ENCODE measurements around the gene UBASH3B. TPM values are rescaled to one million over a fixed set of nuclear protein-coding genes. Genes with fewer than 3 reads are reported as not detected.
A peak's percentile ranks its signal among the peaks of the same experiment; 100 is the strongest.

Gene UBASH3B
- polyA plus RNA-seq, 5 donors = 4.3 to 6.0 (median 4.5) TPM

DNA sequence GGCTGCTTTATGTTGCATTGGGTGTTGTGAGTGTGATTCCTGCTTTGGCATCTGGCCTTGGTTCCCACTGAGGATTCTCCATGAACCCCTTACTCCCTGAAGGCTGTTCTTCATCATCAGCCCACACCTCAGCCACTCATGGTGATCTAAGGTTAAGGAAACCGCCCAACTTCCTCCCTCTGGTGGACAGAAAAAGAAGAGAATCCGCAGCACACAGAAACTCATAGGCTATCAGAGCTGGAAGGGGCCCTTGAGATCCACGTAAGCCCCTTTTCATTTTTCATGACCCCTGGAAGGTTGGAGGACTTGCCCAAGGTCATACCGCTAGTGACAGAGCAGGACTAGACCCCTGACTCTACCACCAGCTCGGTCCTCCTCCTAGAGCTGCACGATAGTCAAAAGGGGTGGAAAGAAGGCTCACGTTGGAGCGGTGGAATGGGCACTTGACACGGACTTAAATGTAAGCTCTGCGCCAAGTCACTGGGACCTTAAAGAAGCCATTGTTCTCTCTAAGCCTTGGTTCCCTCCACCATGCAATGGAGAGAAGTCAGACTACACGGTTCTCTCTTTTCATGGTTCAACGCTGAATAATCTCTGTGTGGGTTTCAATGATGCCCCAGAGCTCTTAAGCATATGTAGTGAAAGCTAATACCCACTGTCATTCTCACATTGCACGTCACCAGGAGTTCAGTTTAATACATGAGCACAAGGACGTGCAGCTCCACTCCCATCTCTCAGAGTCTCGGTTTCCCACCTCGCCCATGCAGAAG is 99.2 kb downstream of the UBASH3B start:
- no peak for DNase-seq

DNA sequence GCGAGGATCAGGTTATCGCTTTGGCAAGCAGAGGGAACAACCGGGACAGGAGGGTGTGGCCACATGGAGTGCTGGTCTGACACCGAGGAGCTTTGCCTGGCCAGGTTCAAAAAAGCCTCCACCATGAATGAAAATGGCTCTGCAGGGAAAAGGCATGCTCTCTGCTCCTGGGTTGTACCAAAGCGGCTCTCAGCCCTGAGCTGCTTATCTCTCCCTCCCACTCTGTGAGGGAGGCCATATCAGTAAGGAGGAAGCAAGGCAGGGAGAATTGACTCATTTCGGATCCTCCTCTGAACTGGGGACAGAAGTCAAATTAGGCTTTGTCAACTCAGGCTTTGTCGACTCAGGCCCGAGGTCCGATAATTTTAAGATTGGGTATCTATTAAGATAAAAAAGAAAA is 99.9 kb downstream of the UBASH3B start:
- DNase-seq = no peak

DNA sequence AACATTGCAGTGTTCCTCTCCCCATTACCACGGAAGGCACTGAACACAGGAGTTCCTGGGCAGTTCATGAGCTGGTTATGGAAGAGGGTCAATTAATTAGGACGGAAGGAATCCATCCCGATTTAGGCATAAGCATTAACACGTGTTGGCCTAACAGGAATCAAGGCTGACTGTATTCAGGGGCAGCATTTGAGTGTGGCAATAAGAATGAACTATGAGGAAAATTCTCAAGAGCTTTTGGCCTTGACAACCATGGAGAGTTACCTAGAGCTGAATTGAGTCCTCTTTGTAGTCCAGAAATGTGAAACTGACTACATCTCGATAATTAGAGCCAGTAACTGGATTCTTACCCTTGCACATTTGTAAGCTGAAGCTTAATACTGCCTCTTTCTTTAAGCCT is 100.4 kb downstream of the UBASH3B start:
- DNase-seq = no peak

DNA sequence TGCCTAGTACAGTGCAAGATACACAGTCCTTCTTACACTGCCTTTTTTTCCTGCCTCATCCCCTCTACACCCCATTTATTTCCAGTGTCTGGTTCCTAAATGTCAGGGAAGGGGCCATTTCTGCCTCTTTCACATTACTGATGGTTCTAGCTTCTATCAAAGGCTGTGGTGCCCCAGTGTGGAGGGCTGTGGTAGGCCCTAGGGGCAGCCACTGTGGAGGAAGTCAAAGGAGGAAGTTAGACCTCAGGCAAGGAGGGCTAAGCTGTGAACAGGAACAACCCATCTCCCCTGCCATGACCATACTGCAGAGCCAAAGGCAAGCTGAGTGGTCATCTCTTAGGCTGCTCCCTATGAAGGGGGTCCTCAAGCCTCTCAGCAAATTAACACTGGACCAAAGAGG is 100.9 kb downstream of the UBASH3B start:
- no peak for DNase-seq

DNA sequence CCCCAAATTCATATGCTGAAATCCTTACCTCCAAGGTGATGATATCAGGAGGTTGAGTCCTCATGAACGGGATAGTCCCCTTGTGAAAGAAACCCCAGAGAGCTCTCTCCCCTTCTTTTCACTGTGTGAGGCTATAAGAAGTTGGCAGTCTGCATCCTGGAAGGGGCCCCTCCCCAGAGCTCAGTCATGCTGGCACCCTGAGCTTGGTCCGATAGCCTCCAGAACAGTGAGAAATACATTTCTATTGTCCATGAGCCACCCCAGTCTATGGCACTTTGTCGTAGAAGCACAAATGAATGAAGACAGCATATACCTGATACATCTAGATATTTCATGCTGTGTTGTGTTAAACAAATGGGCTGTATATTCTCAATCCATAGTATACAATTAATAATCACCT is 101.7 kb downstream of the UBASH3B start:
- no peak for DNase-seq

DNA sequence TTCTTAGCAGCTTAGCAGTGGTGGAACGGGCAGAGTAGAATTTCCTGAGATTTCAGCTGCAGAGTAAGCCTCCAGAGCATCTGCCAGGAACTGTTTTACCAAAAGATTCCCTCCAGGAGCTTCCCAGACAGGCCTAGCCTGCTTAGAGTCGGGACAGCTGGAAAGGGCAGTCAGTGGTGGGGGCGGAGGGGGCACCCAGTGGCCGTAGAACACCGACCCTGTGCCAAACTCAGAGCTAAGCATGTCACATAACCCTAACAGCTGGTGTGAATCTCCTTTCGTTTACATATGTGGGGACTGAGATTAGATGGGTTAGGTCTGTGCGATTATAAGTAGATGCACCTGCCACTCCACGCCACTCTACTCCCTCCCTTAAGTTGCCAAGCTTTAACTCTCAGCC is 102.8 kb downstream of the UBASH3B start:
- no peak for DNase-seq

DNA sequence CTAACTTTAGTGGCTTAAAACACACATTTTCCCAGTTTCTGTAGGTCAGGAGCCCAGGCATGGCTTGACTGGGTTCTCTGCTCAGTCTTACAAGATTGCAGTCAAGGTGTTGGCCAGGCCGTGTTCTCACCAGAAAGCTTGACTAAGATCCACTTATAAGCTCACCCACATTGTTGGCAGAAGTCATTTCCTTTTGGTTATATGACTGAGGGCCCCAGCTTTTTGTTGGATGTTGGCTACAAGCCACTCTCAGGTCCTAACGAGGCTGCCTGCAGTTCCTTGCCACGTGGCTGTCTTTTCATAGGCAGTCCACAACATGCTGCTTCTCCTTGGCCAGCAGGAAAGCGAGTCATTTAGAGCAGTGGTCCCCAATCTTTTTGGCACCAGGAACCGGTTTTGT is 103.5 kb downstream of the UBASH3B start:
- DNase-seq = no peak

DNA sequence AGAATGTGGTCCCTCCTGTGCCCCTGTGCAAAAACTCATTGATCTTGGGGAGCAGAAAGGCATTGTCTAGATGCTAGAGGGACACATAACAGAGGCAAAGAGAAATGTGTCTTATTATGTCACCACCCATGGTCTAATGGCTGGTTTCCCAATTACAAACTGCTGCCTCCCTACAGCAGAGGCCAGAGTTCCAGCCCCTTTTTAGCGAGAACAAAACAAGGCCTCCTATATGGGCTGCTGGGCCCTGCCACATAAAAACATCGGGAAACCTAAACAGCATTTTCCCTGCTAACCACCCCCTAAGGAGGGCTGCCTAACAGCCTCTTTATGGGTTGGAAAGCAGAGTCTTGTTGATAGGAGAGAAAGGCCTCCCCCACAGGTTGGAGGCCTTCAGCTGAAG is 107.6 kb downstream of the UBASH3B start:
- DNase-seq = no peak

DNA sequence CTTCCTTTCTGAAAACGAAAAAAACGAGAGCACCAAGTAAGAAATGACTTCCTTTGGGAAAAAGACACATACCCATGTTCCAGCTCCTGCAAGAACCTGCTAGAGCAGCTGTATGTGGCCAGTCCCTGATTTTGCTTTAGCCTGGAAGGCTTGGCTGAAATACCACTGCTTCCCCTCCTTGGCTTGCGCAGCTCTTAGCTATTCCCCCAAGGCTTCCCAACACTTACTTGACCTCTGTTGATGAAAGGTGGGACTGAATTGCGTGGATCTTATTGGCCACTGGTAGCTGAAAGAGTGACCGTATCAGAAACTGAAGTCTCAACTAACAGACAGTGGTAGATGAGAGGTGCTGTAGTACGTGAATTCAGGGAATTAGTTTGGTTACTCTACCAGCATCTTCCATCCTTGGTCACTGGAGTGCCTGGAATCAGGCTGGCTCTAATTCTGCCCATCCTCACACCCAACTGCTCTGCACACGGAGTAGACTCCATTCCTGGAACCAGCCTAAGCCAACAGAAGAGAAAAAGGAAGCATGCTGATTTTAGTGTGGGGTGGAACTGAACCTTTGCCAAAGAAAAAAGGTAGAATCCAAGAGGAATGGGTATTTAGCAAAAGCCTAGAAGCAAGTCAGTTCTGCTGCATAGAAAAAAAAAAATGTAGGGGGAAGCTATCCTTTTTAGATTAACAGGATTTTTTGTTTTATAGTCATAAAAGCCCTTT is 109.0 kb downstream of the UBASH3B start:
- no peak for DNase-seq

DNA sequence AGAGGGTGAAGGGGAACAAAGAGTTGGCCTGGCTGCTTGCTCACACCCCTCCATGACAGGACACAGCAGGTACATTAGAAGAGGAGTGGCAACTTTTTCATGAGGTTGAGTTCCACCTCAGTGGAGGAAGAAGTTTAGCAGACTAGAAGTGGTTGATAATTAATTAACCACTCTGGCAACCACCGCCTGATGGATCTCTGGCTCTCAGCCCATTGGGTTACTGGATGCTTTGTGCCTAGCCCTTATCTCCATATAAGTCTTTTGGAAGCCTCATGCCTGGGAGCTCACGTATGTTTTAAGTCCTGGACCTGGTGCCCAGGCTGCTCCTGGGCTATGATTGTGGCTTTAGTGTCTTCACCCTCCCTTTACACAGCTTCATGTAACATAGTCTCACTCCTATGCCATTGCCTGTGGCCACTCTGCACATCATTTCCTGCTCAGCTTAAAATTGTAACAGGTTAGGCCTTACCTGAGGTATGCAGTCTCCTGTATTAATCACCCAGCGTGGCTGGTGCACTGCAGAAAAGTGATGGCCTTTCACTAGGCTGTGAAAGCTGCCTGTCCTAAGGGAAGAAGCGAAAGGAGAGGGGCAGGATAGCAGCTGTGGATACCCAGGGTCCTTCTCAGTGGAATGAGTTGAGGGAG is 110.1 kb downstream of the UBASH3B start:
- no peak for DNase-seq

DNA sequence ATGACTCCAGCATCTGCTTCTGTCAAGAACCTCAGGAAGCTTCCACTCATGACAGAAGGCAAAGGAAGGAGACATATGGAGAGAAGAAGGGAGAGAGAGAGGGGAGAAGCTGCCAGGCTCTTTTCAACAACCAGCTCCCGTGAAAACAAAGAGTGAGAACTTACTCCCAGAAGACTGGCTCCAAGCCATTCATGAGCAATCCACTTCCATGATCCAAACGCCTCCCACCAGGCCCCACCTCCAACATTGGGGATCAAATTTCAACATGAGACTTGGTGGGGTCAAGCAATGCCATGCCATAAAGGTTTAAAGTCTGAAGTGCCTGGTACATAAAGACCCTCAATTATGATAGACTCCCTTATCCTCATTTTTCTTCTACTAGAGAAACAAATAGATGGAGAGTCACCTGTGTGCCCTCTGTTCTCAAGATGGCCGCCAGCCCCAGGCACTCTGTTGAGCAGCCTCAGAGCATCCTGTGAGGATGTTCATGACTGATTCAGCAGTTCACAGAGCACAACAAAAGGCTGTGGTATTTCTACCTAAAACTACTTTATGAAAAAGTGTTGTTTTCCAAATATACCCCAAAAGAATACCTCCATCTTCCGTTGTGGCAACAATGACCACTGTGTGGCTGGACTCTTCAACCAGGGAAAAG is 113.7 kb downstream of the UBASH3B start:
- no peak for DNase-seq

DNA sequence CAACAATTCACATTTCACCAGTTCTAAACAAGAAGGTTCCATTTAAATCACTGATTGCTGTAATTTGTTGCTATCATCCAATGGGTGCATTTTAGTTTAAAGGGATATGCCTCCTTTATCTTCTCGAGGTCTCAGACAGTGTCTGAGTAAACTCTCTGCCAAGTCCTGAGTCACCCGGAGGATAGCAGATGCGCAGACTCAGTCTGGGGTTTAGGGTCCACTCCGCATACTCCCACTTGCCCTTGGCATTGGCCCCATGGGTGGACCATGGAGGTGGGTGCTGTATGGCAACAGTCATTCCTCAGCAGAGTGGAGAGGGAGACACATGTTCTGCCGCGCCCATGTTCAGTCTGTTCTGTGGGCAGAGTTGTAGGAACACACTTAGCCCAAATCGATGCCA is 117.4 kb downstream of the UBASH3B start:
- no peak for DNase-seq

DNA sequence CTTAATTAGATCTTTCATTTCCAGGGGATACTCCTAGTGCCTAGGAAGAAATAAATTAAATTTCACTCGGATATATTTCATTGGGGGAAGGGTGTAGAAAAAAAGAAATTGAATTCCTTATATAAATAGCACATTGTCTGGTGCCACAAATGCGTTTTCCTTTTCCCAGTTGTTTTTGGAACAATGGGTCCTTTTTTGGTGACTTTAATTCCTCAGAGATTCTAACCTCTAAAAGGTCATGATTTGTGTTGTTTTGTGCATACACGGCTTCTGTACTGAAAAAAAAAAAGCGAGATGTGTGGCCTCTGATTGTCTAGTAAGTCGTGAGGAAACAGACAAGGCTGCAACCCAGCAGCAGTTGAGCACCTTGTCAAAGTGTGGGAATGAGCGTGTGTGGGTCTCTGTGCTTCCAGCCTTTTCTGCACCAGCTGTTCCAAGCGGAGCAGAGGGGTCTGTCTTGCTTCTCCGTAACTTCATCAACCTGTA is 118.3 kb downstream of the UBASH3B start:
- no peak for DNase-seq

DNA sequence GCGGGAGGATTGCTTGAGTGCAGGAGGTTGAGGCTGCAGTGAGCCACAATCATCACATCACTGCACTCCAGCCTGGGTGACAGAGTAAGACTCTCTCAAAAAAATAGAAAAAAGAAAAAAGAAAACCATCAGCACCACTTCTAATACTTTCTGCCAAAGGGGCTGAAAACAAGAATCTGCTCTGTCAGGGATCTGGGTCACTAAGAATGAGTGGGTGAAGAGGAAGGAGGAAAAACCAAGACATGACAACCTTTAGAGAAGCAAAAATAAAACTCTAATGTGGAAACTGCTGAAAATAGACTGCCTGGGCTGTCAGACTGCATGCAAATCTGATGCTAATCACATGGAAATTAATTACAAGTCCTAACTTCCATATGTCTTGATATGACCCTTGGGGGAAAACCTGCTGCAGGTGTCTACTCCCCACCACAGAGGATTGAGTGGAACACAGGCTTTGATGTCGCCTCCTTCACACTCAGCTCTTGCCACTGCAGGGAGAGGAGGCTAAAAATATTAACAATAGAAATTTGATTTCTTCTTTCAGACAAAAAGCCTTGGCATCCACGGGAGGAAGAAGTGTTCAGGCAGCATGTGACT is 120.3 kb downstream of the UBASH3B start:
- DNase-seq = no peak

DNA sequence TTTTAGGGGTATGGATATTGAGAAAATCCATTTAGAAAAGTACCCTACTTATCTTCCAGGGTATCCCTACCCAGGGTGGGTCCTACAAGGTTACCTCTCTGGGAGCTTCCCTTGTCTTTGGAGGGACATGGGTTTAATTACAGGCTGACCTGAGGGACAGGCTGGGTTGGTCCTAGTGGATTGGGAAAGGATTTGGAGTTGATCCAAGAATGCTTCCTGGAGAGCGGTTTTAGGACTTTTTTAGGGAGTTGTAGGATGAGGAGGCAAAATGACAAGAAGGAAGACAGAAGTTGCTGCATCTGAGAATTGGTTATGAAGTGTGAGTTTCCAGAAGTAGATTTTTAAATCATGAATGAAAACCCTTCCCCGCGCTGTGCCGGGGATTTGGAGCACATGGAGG is 121.0 kb downstream of the UBASH3B start:
- no peak for DNase-seq

DNA sequence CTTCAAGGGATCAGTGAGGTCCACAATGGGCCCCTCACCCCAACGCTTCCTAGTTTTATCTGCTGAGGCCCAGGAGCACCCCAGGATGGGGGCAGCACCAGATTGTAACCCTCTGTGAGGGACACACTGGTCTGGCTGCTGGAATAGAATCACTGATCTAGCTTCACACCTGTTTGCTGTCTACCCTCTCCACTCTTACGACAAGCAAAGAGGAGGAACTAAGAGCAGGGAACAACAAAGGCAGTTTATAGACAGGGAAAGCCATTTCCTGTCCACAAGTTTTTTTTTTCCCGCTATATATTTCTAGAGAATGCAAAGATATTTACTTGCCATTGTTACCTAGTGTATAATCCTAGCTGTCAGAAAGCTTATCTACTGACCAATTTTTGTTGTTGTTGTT is 121.8 kb downstream of the UBASH3B start:
- DNase-seq = no peak

DNA sequence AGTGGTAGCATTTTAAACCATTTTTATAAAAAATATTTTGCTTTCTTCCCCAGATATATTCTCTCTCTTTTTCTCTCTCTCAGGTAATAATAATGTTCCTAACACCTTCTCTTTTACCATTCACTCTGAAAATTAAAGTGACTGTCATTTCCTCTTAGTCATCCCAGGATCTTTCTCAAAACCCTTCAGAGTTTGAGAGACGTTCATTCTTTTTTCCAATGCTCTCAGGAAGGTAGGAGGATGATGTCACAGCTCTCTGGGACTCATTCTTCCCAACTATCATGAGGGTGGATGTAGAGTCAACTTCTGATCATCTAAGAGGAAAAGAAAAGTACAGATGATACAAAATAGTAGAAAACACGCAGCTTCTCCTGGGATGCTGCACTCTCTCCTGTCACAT is 122.6 kb downstream of the UBASH3B start:
- no peak for DNase-seq

DNA sequence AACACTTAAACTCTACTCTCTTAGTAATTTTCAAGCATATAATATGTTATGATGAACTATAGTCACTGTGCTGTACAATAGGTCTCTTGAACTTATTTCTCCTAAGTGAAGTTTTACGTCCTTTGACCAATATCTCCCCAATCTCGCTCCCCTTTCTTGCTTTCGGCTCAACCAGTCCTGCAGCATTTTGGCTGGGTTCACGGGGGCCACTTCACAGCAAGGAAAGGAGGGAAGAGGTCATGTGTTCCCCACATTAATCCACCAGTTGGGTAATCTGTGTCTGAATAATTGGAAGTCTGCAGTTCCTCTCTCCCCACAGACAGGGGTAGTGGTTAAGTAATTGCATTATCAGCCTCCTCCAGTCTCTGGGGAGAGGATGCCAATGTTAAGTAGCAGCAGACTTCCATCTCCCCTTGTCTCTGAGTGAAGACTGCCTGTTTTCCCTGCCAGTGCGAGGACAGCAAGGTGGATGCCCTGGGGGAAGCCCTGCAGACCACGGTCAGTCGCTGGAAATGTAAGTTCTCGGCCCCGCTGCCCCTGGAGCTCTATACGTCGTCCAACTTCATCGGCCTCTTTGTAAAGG is 123.6 kb downstream of the UBASH3B start:
- no peak for DNase-seq

DNA sequence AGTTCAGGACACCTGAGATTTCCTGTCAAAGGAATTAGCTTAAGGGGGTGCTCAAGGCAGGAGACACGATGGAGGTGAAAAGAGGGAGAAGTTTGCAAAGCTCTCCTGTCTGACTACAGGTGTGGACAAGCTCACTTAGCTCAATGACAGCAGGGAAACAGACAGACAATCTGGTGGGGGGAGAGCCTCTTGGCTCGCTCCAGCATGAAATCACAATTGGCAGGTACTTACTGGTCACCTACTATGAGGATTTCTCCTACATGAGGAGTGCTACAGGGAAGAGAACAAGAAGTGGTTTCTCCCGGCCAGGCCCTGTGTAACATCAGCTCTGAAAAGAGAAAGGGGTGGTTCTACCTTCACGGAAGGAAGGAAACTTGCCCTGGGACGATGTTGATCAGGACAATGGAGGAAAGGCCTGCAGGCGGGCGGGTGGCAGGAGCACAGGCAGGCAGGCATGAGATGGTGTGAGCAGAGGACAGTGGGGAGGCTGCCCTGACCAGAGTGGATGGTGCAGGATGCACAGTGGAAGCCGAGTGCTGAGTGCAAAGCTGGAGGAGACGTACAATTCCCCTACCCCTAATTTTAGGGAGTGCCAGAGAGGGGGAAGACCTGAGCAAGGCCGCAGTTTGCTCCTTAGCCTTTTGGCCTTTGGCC is 124.9 kb downstream of the UBASH3B start:
- DNase-seq = no peak

DNA sequence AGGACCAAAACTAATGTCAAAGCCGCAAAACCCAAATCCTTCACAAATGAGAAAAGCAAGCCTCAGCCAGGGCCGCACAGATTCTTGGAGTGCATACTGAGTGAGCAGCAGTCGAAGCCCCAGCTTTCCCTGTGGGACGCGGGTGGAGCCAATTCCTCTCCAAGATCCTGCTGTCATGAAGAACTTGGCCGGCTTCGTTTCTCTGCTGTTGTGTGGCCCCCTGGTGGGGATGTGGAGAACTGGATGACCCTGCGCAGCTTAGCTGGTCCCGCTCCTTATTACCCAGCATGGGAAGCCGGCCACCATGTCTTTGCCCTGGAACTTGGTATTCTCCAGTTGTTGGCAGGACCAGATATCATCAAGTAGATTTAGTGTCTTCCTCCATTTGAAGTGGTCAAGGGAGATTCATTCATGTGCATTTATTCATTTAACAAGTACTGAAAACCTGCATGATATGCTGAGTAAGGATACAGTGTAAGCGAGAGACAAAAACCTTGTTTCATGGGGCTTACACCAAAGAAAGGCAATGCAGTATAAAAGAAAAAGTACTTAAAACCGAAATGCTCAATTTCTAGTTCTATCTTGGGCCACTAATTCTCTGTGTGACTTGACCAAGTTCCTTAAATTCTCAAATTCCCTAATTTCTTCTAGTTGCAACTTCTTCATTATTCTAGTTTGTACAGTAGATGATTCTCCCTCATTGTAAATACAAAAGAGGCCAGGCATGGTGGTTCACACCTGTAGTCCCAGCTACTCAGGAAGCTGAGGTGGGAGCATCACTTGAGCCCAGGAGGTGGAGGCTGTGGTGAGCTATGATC is 126.1 kb downstream of the UBASH3B start:
- peak; percentile 82 to 86 for DNase-seq
